ENCODE results near the gene DRICH1.
"Not testable (repeated sequence)": the region's sequence is repeated elsewhere in the genome, so short reads cannot be mapped to it uniquely, and the experiment has no call there.

The DRICH1 gene

GRCh38 chr22:23649071-23649501 is 17.0 kb upstream of the DRICH1 start:
- no peak for DNase-seq (ENCODE audit: low read depth in 2 of 2)

DNA sequence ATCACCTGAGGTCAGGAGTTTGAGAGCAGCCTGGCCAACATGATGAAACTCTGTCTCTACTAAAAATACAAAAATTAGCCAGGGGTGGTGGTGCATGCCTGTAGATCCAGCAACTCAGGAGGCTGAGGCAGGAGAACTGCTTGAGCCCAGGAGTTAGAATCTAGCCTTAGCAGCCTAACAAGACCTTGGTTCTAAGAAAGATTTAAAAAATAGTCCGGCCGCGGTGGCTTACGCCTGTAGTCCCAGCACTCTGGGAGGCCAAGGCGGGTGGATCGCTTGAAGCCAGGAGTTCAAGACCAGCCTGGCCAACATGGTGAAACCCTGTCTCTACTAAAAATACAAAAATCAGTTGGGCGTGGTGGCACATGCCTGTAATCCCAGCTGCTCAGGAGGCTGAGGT is 14.4 kb upstream of the DRICH1 start:
- DNase-seq (ENCODE audit: low read depth in 2 of 2): not testable (repeated sequence)

DNA sequence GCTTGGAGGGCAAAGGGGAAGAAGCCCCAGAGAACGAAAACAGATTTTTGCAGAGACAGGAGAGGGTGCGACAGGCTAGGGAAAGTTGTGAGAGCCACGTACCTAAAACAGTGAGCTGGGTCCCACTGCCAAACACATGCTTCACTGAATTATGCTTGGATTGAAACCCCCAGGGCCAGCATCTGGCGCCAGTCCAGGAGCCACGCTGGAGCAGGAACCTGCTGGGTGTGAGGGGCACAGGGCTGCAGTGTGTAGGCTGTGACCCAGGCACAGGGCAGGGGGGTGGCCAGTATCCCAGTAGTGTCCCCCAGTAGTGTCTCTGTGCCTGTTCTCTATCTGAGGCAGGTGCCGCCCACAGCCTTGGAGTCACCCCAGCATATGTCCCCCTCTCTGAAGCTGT is 8.1 kb upstream of the DRICH1 start:
- DNase-seq (ENCODE audit: low read depth in 2 of 2): not testable (repeated sequence)

- DNase-seq (ENCODE audit: low read depth in 2 of 2): no peak
Measured at GRCh38 chr22:23639661-23640060, 7.5 kb upstream of the DRICH1 start.

DNA sequence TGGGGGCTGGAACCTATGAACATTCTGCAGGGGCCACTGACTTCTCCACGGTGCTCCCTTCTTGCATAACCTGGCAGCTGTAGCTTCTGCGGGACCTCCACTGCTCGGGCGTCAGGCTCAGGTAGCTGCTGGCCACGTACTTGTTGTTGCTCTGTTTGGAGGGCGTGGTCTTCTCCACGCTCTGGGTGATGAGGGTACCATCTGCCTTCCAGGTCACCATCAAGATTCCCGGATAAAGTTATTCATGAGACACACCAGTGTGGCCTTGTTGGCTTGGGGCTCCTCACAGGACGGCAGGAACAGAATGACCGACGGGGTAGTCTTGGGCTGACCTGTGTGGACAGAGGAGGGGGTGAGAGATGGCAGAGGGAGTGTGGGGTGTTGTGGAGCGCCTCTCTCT is 6.5 kb upstream of the DRICH1 start:
- no peak for DNase-seq (ENCODE audit: low read depth in 2 of 2)

DNA sequence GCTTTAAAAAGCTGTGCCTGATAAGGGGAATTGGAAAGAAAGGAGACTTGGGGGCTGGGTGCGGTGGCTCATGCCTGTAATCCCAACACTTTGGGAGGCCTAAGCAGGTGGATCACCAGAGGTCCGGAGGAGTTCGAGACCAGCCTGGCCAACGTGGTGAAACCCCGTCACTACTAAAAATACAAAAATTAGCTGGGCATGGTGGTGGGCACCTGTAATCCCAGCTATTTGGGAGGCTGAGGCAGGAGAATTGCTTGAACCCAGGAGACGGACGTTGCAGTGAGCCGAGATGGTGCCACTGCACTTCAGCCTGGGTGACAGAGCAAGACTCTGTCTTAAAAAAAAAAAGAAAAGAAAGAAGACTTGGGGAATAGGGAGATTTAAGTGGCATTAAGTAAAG is 3.2 kb upstream of the DRICH1 start:
- not testable (repeated sequence) for DNase-seq (ENCODE audit: low read depth in 2 of 2)

DNA sequence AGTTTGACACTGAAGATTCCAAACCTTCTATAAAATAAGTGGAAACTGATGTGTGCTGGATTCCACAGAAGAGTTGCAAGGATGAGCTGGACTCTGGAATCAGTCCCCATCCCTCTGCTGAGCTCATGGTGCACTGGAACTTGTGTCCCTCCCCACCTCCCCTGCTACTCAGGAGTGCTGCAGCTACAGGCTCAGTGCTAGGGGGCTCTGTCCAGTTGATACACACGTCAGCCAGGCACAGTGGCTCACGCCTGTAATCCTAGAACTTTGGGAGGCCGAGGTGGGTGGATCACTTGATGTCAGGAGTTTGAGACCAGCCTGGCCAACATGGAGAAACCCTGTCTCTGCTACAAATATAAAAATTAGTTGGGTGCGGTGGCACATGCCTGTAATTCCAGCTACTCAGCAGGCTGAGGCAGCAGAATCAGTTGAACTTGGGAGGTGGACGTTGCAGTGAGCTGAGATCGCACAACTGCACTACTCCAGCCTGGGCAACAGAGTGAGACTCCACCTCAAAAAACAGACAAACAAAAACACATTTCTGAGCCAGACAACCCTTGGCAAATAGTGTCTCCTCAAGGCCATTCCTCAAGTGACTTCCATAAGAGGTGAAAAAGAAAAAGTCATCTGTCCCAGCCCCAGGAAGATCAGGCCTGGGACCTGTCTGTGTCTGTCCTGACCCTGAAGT is 3.9 kb downstream of the DRICH1 start:
- not testable (repeated sequence) for DNase-seq (ENCODE audit: low read depth in 2 of 2)

- peak; percentile 24 to 35 for DNase-seq (ENCODE audit: low read depth in 2 of 2)
Measured at GRCh38 chr22:23627401-23628055, 4.6 kb downstream of the DRICH1 start.

DNA sequence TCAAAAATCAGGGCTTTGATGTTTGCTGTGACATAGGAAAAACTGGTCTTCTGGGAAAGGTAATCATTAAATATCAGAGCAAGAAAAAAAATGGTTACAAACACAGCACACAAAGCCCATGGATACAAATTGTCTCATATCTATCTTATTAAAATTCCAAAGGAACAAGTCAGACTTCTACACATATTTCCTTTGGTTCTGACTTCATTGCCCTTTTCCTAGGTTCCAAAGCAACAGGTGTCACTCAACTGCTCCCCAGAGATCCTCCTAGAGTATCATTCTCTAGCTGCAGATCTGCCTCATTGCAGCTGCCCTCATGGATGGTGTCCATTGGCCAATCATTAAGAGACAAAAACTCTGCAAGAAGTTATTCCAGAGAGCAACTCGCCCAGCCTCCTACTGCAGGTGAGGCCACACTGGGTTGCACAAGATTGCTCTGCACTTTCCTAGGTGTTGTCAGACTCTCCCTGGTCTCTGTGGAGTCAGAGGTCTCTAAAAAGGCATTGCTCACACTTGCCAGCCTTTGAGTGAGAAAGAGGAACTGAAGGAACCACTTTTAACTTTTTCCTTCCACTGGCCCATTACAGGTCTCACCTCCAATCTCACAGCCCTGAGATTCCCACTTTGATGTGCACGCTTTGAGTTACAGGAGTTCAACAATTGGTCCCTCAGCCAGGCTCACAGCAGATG is 5.7 kb downstream of the DRICH1 start:
- no peak for DNase-seq (ENCODE audit: low read depth in 2 of 2)

DNA sequence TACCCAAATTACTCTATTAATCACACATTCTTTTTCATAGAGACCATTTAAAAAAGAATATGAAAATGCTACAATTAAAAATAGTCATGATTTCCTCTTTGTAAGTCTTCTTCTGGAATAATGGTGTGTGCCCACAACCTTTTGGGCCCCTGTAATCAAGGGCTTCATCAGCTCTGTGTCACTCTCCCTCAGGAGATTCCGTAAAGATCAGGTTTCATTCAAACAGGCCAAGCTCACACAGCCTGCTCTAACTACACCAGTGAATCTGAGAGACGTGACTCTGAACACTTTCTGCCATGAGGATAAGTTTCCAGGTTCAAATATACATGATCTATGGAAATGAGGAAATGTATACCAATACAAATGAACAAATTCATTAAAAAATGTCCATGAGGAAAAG is 9.5 kb downstream of the DRICH1 start:
- no peak for DNase-seq (ENCODE audit: low read depth in 2 of 2)

DNA sequence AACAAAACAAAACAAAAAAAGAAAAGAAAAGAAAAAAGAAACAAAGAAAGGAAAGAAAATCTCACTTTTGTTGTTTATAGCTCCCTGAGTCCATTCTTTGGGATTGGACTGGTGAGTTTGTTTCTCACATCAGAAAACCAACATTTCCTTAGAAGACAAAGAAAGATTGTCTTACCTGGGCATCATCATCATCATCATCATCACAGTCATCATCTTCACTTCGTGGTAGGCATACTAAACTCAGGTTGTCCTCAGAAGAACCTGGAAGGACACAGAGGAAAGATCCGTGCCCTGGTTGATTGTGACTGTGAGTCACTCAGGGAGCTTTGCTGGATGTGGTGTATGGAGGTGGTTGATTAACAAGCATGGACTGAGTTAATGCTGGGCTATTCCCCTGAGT is 10.2 kb downstream of the DRICH1 start:
- not testable (repeated sequence) for DNase-seq (ENCODE audit: low read depth in 2 of 2)

GRCh38 chr22:23621082-23621780 is 10.9 kb downstream of the DRICH1 start:
- no peak for DNase-seq (ENCODE audit: low read depth in 2 of 2)

DNA sequence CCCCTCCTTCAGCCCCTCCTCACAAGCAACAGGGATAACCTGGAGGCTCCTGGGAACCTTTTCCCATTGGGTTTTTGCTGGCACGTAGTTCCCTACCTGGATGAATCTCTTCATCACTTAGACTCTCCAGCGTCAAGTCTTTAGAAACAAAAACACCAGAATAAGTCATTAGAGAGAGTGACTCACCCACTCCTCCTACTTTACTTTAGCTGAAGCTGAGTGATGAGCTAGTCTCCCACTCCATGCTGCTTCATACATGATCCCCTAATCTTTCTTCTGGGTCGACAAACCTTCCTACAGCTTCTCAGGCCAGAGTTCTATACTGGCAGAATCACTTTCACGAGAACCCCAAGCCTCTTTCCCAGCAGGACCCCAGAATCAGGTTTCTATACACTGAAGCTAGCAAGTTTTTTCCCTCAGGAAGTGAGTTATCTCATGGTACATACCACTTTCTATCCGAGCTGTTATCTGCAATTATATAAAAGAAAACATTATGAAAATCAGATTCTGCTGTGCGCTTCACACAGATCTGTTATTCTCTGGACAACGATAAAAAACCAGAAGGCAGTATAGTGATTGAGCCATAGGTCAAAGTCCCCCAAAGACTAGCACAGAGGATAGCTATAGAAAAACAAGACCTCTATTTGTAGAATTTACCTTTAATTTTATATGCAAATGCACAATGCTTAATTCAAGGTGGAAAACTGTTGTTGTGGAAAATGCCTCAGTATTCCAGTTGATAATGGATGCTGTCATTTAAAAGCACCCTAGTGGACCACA is 18.7 kb downstream of the DRICH1 start:
- no peak for DNase-seq (ENCODE audit: low read depth in 2 of 2)

- no peak for DNase-seq (ENCODE audit: low read depth in 2 of 2)
Measured at GRCh38 chr22:23609983-23610781, 21.9 kb downstream of the DRICH1 start.

- no peak for DNase-seq (ENCODE audit: low read depth in 2 of 2)
Measured at GRCh38 chr22:23608583-23608982, 23.5 kb downstream of the DRICH1 start.

DNA sequence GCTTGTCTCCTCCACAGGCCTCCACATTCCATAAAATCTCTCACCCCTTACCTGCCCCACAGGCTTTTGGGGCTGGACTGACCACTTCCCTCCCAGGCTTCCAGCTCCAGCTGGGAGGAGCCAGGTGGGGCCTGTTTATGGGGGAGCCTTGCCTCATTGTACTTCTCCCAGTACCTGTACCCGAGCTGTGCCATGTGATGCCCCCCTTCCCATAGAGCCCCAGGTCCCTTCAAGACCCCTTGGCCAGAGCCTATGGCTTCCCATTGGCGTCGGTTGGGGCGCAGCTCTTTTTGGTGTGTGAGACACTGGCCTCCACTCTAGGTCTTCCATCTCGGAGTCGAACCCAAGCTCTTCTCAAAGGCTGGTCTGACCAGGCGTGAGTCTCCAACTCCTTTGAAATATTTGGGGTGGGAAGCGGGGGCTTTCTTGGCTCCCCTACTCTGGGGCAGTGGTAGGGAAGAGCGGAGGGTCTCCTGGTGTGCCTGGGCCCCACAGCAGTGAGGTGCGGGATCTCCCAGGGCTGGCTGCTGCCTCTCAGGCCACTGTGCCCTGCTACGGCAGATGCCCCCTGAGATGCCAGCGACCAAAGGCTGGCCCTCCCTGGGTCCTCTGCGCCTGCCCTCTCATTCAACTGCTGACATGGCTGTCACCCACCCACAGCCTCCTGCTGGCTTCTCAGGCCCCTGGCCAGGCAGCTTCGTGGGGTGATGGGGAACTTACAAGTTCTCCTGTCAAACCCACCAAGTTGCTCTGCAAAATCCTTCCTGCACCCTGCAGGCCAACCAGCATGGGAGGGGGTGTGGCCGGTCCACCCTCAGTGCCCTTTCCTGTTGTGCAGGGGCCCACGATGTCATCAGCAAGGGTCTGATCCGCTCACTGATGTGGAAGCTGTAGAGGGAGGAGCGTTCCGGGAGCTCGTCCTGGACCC is 25.7 kb downstream of the DRICH1 start:
- DNase-seq (ENCODE audit: low read depth in 2 of 2): no peak

GRCh38 chr22:23604939-23605712 is 27.0 kb downstream of the DRICH1 start:
- DNase-seq (ENCODE audit: low read depth in 2 of 2): no peak

- no peak for DNase-seq (ENCODE audit: low read depth in 2 of 2)
Measured at GRCh38 chr22:23603266-23603665, 28.9 kb downstream of the DRICH1 start.

Data from stimulated activated CD4-positive, alpha-beta T cell treated with anti-CD3 and anti-CD28 coated beads, Interleukin-1b, Interleukin-23, amount 100 ng/mL, for 1 hour (primary cell).